CD4-positive, alpha-beta T cell treated with Interferon alpha-2 for 1 hour (primary cell): ENCODE measurements around the gene LRBA.

Experiments
- DNase-seq, 2 donors: peaks; one replicate each; pipeline ENCODE4 v3.0.0-alpha.2; 2020 to 2022

LRBA gene

GRCh38 chr4:150342945-150343344 lies 672.1 kb downstream of the LRBA start:
- DNase-seq: no peak

GRCh38 chr4:150337734-150338133 lies 677.4 kb downstream of the LRBA start:
- DNase-seq: no peak

GRCh38 chr4:150336676-150337412 lies 678.2 kb downstream of the LRBA start:
- no peak for DNase-seq

GRCh38 chr4:150332961-150333360 lies 682.1 kb downstream of the LRBA start:
- DNase-seq: no peak

- DNase-seq: no peak
These were observed 683.0 kb downstream of the LRBA start for GRCh38 chr4:150332086-150332485.

GRCh38 chr4:150329373-150329772 lies 685.7 kb downstream of the LRBA start:
- no peak for DNase-seq

GRCh38 chr4:150328496-150328895 lies 686.6 kb downstream of the LRBA start:
- DNase-seq: no peak

- DNase-seq: no peak
These were observed 687.8 kb downstream of the LRBA start for GRCh38 chr4:150327262-150327780.

- DNase-seq: no peak
These were observed 689.2 kb downstream of the LRBA start for GRCh38 chr4:150325872-150326271.

- no peak for DNase-seq
These were observed 691.4 kb downstream of the LRBA start for GRCh38 chr4:150323406-150324325.

- no peak for DNase-seq
These were observed 692.4 kb downstream of the LRBA start for GRCh38 chr4:150322646-150323045.

- DNase-seq: no peak
These were observed 694.0 kb downstream of the LRBA start for GRCh38 chr4:150321113-150321512.

- no peak for DNase-seq
These were observed 696.1 kb downstream of the LRBA start for GRCh38 chr4:150318971-150319370.

- no peak for DNase-seq
These were observed 696.6 kb downstream of the LRBA start for GRCh38 chr4:150318527-150318926.

GRCh38 chr4:150316332-150317205 lies 698.5 kb downstream of the LRBA start:
- DNase-seq: no peak

- DNase-seq: no peak
These were observed 699.4 kb downstream of the LRBA start for GRCh38 chr4:150315691-150316090.

GRCh38 chr4:150315175-150315574 lies 699.9 kb downstream of the LRBA start:
- no peak for DNase-seq

GRCh38 chr4:150314031-150314430 lies 701.1 kb downstream of the LRBA start:
- DNase-seq: no peak

- no peak for DNase-seq
These were observed 704.8 kb downstream of the LRBA start for GRCh38 chr4:150310159-150310895.

- DNase-seq: no peak
These were observed 706.1 kb downstream of the LRBA start for GRCh38 chr4:150308824-150309472.

GRCh38 chr4:150306719-150307118 lies 708.4 kb downstream of the LRBA start:
- DNase-seq: no peak

GRCh38 chr4:150305995-150306394 lies 709.1 kb downstream of the LRBA start:
- DNase-seq: no peak
